H9 (cell line): Measurements from ENCODE around the gene NXPH1. TPM values are rescaled to one million over a fixed set of nuclear protein-coding genes. Genes with fewer than 3 reads are reported as not detected.

Experiments
- DNase-seq: peaks from one replicate; pipeline ENCODE4 v3.0.0-alpha.2; 2017
- H2AFZ ChIP-seq: one replicate; pipeline ENCODE4 v1.6.1; 2013; ENCODE audit warnings: mild to moderate bottlenecking, low read length, control low read depth, moderate library complexity
- H2AK5ac ChIP-seq: 2 replicates; pipeline ENCODE4 v1.6.1; 2013; ENCODE audit warnings: low read length, control low read depth, mixed read lengths; ENCODE audit not compliant: insufficient read length
- H2BK120ac ChIP-seq: one replicate; pipeline ENCODE4 v1.6.1; 2013; ENCODE audit warnings: low read depth, mild to moderate bottlenecking, low read length, control low read depth, inconsistent platforms; ENCODE audit not compliant: poor library complexity, severe bottlenecking
- H2BK12ac ChIP-seq: 2 replicates; pipeline ENCODE4 v1.6.1; 2013; ENCODE audit warnings: low read length, control low read depth, mixed read lengths, low read depth; ENCODE audit not compliant: insufficient read length
- H2BK15ac ChIP-seq: 2 replicates; pipeline ENCODE4 v1.6.1; 2013; ENCODE audit warnings: low read depth, low read length, control low read depth
- H2BK20ac ChIP-seq: one replicate; pipeline ENCODE4 v1.6.1; 2013; ENCODE audit warnings: low read depth, mild to moderate bottlenecking, low read length, control low read depth, inconsistent platforms; ENCODE audit not compliant: poor library complexity, severe bottlenecking
- H2BK5ac ChIP-seq: 2 replicates; pipeline ENCODE4 v1.6.1; 2013; ENCODE audit warnings: low read length, control low read depth, mixed read lengths; ENCODE audit not compliant: insufficient read length
- H3K14ac ChIP-seq: 2 replicates; pipeline ENCODE4 v1.6.1; 2013; ENCODE audit warnings: low read length, control low read depth; ENCODE audit not compliant: insufficient read depth
- H3K18ac ChIP-seq: 2 replicates; pipeline ENCODE4 v1.6.1; 2013; ENCODE audit warnings: low read depth, mild to moderate bottlenecking, mixed read lengths, low read length, control low read depth; ENCODE audit not compliant: insufficient read length
- H3K23ac ChIP-seq: 2 replicates; pipeline ENCODE4 v1.6.1; 2013; ENCODE audit warnings: low read length, control low read depth, mixed read lengths, low read depth; ENCODE audit not compliant: insufficient read length
- H3K23me2 ChIP-seq: 2 replicates; pipeline ENCODE4 v1.6.1; 2013; ENCODE audit warnings: low read depth, mild to moderate bottlenecking, mixed read lengths, low read length, control low read depth; ENCODE audit not compliant: insufficient read length, poor library complexity, severe bottlenecking
- H3K27ac ChIP-seq: 2 replicates; pipeline ENCODE4 v1.5.1; 2013; ENCODE audit warnings: low read length, control low read depth, mixed read lengths, low read depth; ENCODE audit not compliant: insufficient read length
- H3K27me3 ChIP-seq: 2 replicates; pipeline ENCODE4 v1.6.1; 2013; ENCODE audit warnings: low read length, control low read depth, inconsistent platforms; ENCODE audit not compliant: insufficient read depth
- H3K4ac ChIP-seq: 2 replicates; pipeline ENCODE4 v1.6.1; 2013; ENCODE audit warnings: low read depth, mild to moderate bottlenecking, control low read depth, inconsistent platforms, low read length, moderate library complexity
- H3K4me1 ChIP-seq: 2 replicates; pipeline ENCODE4 v1.6.1; 2013; ENCODE audit warnings: low read length, control low read depth, inconsistent platforms; ENCODE audit not compliant: insufficient read depth
- H3K4me2 ChIP-seq: 2 replicates; pipeline ENCODE4 v1.6.1; 2013; ENCODE audit warnings: low read length, control low read depth, mixed read lengths; ENCODE audit not compliant: insufficient read length, insufficient read depth
- H3K56ac ChIP-seq: 2 replicates; pipeline ENCODE4 v1.6.1; 2013; ENCODE audit warnings: low read depth, mild to moderate bottlenecking, mixed read lengths, low read length, control low read depth; ENCODE audit not compliant: insufficient read length
- H3K79me1 ChIP-seq: 2 replicates; pipeline ENCODE4 v1.6.1; 2013; ENCODE audit warnings: low read depth, mild to moderate bottlenecking, moderate library complexity, low read length, control low read depth, inconsistent platforms; ENCODE audit not compliant: insufficient read depth, poor library complexity, severe bottlenecking
- H3K79me2 ChIP-seq: 2 replicates; pipeline ENCODE4 v1.6.1; 2013; ENCODE audit warnings: low read length, control low read depth, inconsistent platforms; ENCODE audit not compliant: insufficient read depth
- H3K9ac ChIP-seq: 2 replicates; pipeline ENCODE4 v1.6.1; 2013; ENCODE audit warnings: low read length, control low read depth, mixed read lengths; ENCODE audit not compliant: insufficient read length; ENCODE audit errors: extremely low read depth
- H3K9me3 ChIP-seq: one replicate; pipeline ENCODE4 v1.6.1; 2013; ENCODE audit warnings: low read depth, low read length, inconsistent platforms; ENCODE audit not compliant: control insufficient read depth
- H3T11ph ChIP-seq: one replicate; pipeline ENCODE4 v1.6.1; 2013; ENCODE audit warnings: mild to moderate bottlenecking, low read length, control low read depth, inconsistent platforms
- H4K20me1 ChIP-seq: one replicate; pipeline ENCODE4 v1.6.1; 2013; ENCODE audit not compliant: control insufficient read depth, insufficient read length, insufficient read depth
- H4K5ac ChIP-seq: 2 replicates; pipeline ENCODE4 v1.6.1; 2013; ENCODE audit warnings: low read depth, mild to moderate bottlenecking, mixed read lengths, low read length, control low read depth; ENCODE audit not compliant: insufficient read length
- H4K8ac ChIP-seq: replicated peaks from 2 replicates; pipeline ENCODE4 v1.6.1; 2013; ENCODE audit warnings: low read length, control low read depth, mixed read lengths, low read depth; ENCODE audit not compliant: insufficient read length
- H4K91ac ChIP-seq: 2 replicates; pipeline ENCODE4 v1.6.1; 2013; ENCODE audit warnings: low read depth, mild to moderate bottlenecking, moderate library complexity, mixed read lengths, low read length, control low read depth; ENCODE audit not compliant: insufficient read length
- H3K27ac Mint-ChIP-seq, 3 experiments: 2 replicates in 2 of 3; 3 replicates in 1 of 3; pipeline ENCODE4 v1.8.0; 2020 to 2021; ENCODE audit warnings: mixed read lengths in 3 of 3, mild to moderate bottlenecking in 1 of 3, moderate library complexity in 1 of 3
- H3K27me3 Mint-ChIP-seq: 2 replicates; pipeline ENCODE4 v1.8.0; 2021; ENCODE audit warnings: low read depth, mild to moderate bottlenecking, moderate library complexity, mixed read lengths
- H3K36me3 Mint-ChIP-seq, 3 experiments: 2 replicates in 2 of 3; 3 replicates in 1 of 3; pipeline ENCODE4 v1.8.0; 2020 to 2021; ENCODE audit warnings: low read depth in 3 of 3, mixed read lengths in 3 of 3; ENCODE audit not compliant: insufficient read depth in 1 of 3
- H3K4me1 Mint-ChIP-seq, 2 experiments: 2 replicates each; pipeline ENCODE4 v1.8.0; 2020; ENCODE audit warnings: mixed read lengths in 2 of 2
- H3K4me3 Mint-ChIP-seq, 2 experiments: 2 replicates in 1 of 2; 3 replicates in 1 of 2; pipeline ENCODE4 v1.8.0; 2020 to 2021; ENCODE audit warnings: mild to moderate bottlenecking in 2 of 2, mixed read lengths in 2 of 2, moderate library complexity in 1 of 2
- H3K9me3 Mint-ChIP-seq, 2 experiments: 2 replicates in 1 of 2; 3 replicates in 1 of 2; pipeline ENCODE4 v1.8.0; 2020; ENCODE audit warnings: mild to moderate bottlenecking in 2 of 2, mixed read lengths in 2 of 2, moderate library complexity in 1 of 2
- CTCF ChIP-seq: fragments of 200-600 bp; sonication (generic); conservative IDR thresholded peaks from 3 replicates; pipeline ENCODE4 v1.8.0; 2021; ENCODE audit warnings: antibody characterized with exemption, mild to moderate bottlenecking
- WGBS: extraction: QIAGEN DNeasy Blood & Tissue Kit; methylation state at CpG from one replicate; pipeline ENCODE4 v1.1.7; 2013; ENCODE audit warnings: missing lambda C conversion rate, low lambda C conversion rate, mixed read lengths; ENCODE audit not compliant: insufficient read length; ENCODE audit errors: extremely low coverage; 5-methylcytosine and 5-hydroxymethylcytosine counted together
- total RNA-seq: library from RNA; stranded (reverse); gene quantifications from 2 replicates; pipeline ENCODE4 v1.2.1, GENCODE V29; 2021

Gene NXPH1
- total RNA-seq, 1 experiment from 2014 or later = 0.15 TPM

DNA sequence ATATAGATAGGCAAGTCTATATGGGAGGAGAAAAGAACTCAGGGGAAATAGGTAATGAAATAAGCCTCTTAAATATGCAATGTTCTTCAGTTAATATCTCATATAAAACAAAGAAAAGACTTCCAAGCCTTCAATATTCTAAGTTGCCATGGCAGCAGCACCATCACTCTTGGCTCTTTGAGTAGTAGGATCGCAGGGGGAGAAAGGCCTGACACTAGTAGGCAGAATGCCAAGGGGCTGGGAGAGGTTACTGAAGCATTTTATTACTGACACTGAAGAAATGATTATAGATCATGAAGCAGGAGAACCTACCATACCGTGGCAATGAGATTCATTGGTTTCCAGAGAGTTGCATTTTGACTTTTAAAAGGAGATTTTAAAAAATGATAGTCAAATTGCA is 193.9 kb downstream of the NXPH1 start:
- no peak for DNase-seq
- no peak overlapping the region for H2AFZ ChIP-seq
- peak overlapping the region in 1 of 3 experiments; percentile 76; a peak in 1 of 7 replicates for H3K27ac Mint-ChIP-seq

More for the DNA sequence above, 193.9 kb downstream of the NXPH1 start:
- Mint-ChIP-seq H3K36me3 (no peaks in the 10 kb centered on the region), H3K4me3 (no peak overlapping the region), H3K27me3 (no peaks in the 10 kb centered on the region), H3K9me3 (no peaks in the 10 kb centered on the region), H3K4me1 (peaks cover 17 to 19% of the 10 kb centered on the region in 2 experiments)
- Histone ChIP-seq H2BK15ac (no peak overlapping the region), H3K4ac (no peak overlapping the region), H4K91ac (no peak overlapping the region), H2BK20ac (no peak overlapping the region), H3K14ac (no peak overlapping the region), H2BK120ac (no peak overlapping the region), H3K23me2 (no peaks in the 10 kb centered on the region), H3K79me2 (no peaks in the 10 kb centered on the region), H3K9me3 (no peaks in the 10 kb centered on the region), H4K20me1 (no peaks in the 10 kb centered on the region), H3K23ac (no peak overlapping the region), H3K4me2 (no peak overlapping the region), H4K8ac (no peak overlapping the region), H2BK5ac (no peak overlapping the region), H3K27ac (no peak overlapping the region), H2BK12ac (no peak overlapping the region), H3K18ac (no peak overlapping the region), H3T11ph (no peak overlapping the region), H3K79me1 (no peaks in the 10 kb centered on the region), H4K5ac (no peak overlapping the region), H3K9ac (no peak overlapping the region), H2AK5ac (no peak overlapping the region), H3K27me3 (no peaks in the 10 kb centered on the region), H3K56ac (no peak overlapping the region), H3K4me1 (no peaks in the 10 kb centered on the region)
- no peak for TF ChIP-seq CTCF
- WGBS = no CpG with 5 or more reads among the region's 2 CpGs
